ENCODE results near the gene SULT1E1. TPM values are rescaled to one million over a fixed set of nuclear protein-coding genes. Genes with fewer than 3 reads are reported as not detected.

The SULT1E1 gene
- total and polyA plus RNA-seq, 12 donors: not detected

DNA sequence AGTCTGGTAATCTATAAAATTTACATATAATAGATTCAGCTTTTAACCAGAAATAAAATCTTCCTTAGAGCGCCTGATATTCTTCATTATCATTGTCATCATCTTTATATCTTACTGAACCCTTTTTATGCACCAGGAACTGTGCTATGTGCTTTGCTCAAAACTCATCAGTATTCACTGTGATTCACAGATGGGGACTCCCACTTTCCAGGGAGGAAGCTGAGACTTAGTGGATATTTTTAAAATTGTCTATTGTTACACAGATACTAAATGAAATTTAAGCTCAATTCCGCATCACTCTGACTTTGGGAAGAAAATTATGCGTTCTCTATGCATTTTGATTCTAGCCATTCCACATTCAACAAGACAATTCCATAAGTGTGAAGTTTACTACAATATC lies 34.8 kb upstream of the SULT1E1 start:
- H3K4me3 ChIP-seq: no peak overlapping the region
- no peaks in the 10 kb centered on the region for H3K27me3 ChIP-seq
- no peak for ATAC-seq
- H3K27ac ChIP-seq: no peak overlapping the region
- TF ChIP-seq, protein P1, sequence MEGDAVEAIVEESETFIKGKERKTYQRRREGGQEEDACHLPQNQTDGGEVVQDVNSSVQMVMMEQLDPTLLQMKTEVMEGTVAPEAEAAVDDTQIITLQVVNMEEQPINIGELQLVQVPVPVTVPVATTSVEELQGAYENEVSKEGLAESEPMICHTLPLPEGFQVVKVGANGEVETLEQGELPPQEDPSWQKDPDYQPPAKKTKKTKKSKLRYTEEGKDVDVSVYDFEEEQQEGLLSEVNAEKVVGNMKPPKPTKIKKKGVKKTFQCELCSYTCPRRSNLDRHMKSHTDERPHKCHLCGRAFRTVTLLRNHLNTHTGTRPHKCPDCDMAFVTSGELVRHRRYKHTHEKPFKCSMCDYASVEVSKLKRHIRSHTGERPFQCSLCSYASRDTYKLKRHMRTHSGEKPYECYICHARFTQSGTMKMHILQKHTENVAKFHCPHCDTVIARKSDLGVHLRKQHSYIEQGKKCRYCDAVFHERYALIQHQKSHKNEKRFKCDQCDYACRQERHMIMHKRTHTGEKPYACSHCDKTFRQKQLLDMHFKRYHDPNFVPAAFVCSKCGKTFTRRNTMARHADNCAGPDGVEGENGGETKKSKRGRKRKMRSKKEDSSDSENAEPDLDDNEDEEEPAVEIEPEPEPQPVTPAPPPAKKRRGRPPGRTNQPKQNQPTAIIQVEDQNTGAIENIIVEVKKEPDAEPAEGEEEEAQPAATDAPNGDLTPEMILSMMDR (IDR thresholded peaks at IDR 0.05): no peak
- intact Hi-C loops (cut with DNase I): no loop called here
- H3K36me3 ChIP-seq: no peaks in the 10 kb centered on the region
- WGBS, 2 donors: 77 to 95% methylated on average over 3 of the region's 3 CpGs
- no peaks in the 10 kb centered on the region for H3K4me1 ChIP-seq
- H3K9me3 ChIP-seq: no peaks in the 10 kb centered on the region
- DNase-seq: no peak

DNA sequence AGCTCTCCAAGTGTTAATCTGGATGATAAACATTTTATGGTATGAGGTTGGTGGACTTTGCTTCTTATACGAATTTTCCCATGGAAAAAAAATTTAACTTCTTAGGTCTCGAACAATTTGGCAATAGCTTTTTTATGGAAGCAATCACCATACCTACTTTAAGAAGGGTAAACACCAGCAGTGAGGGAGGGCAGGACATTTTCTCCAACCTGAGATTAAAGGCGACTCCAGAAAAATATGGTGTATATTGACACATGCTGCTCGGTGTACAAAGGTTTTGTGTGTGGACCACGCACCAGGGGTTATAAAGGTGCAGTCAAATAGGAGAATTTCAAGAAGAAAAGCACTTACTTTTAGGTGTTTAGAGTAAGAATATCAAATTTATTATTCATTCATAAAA lies 34.2 kb upstream of the SULT1E1 start:
- intact Hi-C loops (cut with DNase I): no loop called here
- no peaks in the 10 kb centered on the region for H3K27me3 ChIP-seq
- H3K27ac ChIP-seq: no peak overlapping the region
- H3K4me3 ChIP-seq: no peak overlapping the region
- no peaks in the 10 kb centered on the region for H3K4me1 ChIP-seq
- no peaks in the 10 kb centered on the region for H3K9me3 ChIP-seq
- ATAC-seq: no peak
- H3K36me3 ChIP-seq: no peaks in the 10 kb centered on the region
- WGBS, 2 donors: 64 to 84% methylated on average over 5 of the region's 5 CpGs
- no peak for DNase-seq
- TF ChIP-seq, protein P1 (IDR thresholded peaks at IDR 0.05): no peak

DNA sequence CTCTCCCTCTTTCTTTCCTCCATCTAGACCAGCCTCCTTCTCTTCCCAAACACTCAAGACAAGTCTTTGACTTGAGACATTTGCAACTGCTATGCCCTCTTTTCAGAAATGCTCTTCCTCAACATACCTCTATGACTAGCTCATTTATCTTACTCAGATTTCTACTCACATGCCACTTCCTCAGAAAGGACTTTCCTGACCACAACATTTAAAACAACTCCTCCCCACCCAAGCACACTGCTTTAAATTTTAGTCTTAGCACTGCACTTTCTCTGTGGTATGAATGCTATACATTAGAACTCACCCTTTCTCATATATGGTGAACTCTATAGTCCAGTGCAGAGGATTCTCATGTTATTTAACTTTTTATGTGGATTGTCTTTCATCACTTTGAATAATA lies 28.4 kb upstream of the SULT1E1 start:
- Histone ChIP-seq H3K9me3 (no peaks in the 10 kb centered on the region), H3K27me3 (no peaks in the 10 kb centered on the region), H3K4me1 (no peaks in the 10 kb centered on the region), H3K4me3 (no peak overlapping the region), H3K36me3 (no peaks in the 10 kb centered on the region), H3K27ac (no peak overlapping the region)
- DNase-seq (no peak), ATAC-seq (no peak)
- intact Hi-C loops (cut with DNase I): loop anchor here in 2 of 10 donors (10.0 kb wide), 1 partner anchor 194 kb away; no protein-coding TSS in a partner anchor
- TF ChIP-seq, protein P1 (IDR thresholded peaks at IDR 0.05): no peak

DNA sequence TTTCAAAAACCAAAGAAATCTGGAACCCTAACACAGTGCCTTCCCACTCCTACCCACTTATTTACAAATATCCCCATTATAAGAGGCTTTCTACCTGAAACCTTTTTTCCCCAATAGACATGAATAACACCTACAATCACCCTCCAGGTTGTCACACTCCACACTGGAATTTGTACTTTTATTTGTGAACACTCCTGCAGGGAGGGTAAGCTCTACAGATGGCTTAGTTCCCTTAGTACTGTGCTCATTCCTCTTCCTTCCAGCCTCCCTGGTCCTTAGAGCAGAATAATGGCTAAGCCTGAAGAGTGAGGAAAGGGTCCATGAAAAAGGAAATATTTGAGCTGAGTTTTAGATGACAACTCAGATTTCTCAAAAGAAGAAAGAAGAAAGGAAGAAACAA lies 22.2 kb upstream of the SULT1E1 start:
- intact Hi-C loops (cut with DNase I): loop anchor here in 5 of 10 donors (5.0 to 10.0 kb wide), 2 partner anchors 187 to 190 kb away; no protein-coding TSS in a partner anchor
- H3K4me3 ChIP-seq: no peak overlapping the region
- H3K27ac ChIP-seq: no peak overlapping the region
- TF ChIP-seq, protein P1 (IDR thresholded peaks at IDR 0.05): no peak
- H3K27me3 ChIP-seq: no peaks in the 10 kb centered on the region
- no peaks in the 10 kb centered on the region for H3K9me3 ChIP-seq
- ATAC-seq (no peak), DNase-seq (no peak)
- H3K4me1 ChIP-seq: no peaks in the 10 kb centered on the region
- no peaks in the 10 kb centered on the region for H3K36me3 ChIP-seq

Data from heart right ventricle (tissue), 16 donors.